Measurements from ENCODE around the gene PCDH15. TPM values are rescaled to one million over a fixed set of nuclear protein-coding genes. Genes with fewer than 3 reads are reported as not detected.

PCDH15 gene
- total RNA-seq, 1 experiment from 2014 or later: 0.59 TPM

DNA sequence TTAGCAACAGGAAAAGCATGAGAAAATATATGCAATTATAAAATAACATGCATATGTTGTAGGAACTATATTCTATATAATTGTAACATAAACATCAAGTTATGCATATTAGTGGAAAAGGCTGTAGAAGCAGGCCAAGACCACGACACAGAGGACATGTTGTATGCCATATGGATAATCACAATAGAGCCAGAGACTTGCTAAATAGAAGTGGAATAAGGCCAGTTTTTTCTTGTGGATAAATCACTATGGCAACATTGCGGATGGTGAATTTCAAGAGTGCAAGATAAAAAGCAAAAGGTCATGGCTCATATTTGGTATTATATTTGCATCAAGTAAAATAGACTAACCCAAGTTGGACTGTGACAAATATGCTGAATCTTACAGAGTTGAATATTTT, 93.0 kb downstream of the PCDH15 start:
- H3K9me3 Mint-ChIP-seq: peaks cover 13% of the 10 kb centered on the region

More for the DNA sequence above, 93.0 kb downstream of the PCDH15 start:
- TF ChIP-seq, protein P1, sequence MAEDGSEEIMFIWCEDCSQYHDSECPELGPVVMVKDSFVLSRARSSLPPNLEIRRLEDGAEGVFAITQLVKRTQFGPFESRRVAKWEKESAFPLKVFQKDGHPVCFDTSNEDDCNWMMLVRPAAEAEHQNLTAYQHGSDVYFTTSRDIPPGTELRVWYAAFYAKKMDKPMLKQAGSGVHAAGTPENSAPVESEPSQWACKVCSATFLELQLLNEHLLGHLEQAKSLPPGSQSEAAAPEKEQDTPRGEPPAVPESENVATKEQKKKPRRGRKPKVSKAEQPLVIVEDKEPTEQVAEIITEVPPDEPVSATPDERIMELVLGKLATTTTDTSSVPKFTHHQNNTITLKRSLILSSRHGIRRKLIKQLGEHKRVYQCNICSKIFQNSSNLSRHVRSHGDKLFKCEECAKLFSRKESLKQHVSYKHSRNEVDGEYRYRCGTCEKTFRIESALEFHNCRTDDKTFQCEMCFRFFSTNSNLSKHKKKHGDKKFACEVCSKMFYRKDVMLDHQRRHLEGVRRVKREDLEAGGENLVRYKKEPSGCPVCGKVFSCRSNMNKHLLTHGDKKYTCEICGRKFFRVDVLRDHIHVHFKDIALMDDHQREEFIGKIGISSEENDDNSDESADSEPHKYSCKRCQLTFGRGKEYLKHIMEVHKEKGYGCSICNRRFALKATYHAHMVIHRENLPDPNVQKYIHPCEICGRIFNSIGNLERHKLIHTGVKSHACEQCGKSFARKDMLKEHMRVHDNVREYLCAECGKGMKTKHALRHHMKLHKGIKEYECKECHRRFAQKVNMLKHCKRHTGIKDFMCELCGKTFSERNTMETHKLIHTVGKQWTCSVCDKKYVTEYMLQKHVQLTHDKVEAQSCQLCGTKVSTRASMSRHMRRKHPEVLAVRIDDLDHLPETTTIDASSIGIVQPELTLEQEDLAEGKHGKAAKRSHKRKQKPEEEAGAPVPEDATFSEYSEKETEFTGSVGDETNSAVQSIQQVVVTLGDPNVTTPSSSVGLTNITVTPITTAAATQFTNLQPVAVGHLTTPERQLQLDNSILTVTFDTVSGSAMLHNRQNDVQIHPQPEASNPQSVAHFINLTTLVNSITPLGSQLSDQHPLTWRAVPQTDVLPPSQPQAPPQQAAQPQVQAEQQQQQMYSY (CRISPR knock-in tag; IDR thresholded peaks at IDR 0.05): no peak
- TF ChIP-seq NFATC4 (CRISPR knock-in tag; IDR thresholded peaks at IDR 0.05) (no peak), ELF4 (CRISPR knock-in tag; IDR thresholded peaks at IDR 0.05; ENCODE audit: low read depth) (no peak), ZNF416 (CRISPR knock-in tag; IDR thresholded peaks at IDR 0.05) (no peak), ZNF138 (CRISPR knock-in tag; conservative IDR thresholded peaks at IDR 0.05) (no peak), IRF2 (CRISPR knock-in tag; IDR thresholded peaks at IDR 0.05; ENCODE audit: borderline replicate concordance, low read depth) (no peak), TCF7 (CRISPR knock-in tag; IDR thresholded peaks at IDR 0.05; ENCODE audit: low read depth) (no peak), NFYB (CRISPR knock-in tag; conservative IDR thresholded peaks at IDR 0.05; ENCODE audit: low read depth) (no peak), SP1 (CRISPR knock-in tag; conservative IDR thresholded peaks at IDR 0.05) (no peak), SMAD4 (CRISPR knock-in tag; IDR thresholded peaks at IDR 0.05) (no peak), EMX1 (CRISPR knock-in tag; IDR thresholded peaks at IDR 0.05) (no peak)
- TF ChIP-seq, protein P2, sequence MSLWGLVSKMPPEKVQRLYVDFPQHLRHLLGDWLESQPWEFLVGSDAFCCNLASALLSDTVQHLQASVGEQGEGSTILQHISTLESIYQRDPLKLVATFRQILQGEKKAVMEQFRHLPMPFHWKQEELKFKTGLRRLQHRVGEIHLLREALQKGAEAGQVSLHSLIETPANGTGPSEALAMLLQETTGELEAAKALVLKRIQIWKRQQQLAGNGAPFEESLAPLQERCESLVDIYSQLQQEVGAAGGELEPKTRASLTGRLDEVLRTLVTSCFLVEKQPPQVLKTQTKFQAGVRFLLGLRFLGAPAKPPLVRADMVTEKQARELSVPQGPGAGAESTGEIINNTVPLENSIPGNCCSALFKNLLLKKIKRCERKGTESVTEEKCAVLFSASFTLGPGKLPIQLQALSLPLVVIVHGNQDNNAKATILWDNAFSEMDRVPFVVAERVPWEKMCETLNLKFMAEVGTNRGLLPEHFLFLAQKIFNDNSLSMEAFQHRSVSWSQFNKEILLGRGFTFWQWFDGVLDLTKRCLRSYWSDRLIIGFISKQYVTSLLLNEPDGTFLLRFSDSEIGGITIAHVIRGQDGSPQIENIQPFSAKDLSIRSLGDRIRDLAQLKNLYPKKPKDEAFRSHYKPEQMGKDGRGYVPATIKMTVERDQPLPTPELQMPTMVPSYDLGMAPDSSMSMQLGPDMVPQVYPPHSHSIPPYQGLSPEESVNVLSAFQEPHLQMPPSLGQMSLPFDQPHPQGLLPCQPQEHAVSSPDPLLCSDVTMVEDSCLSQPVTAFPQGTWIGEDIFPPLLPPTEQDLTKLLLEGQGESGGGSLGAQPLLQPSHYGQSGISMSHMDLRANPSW (CRISPR knock-in tag; conservative IDR thresholded peaks at IDR 0.05; ENCODE audit: low read depth): no peak
- TF ChIP-seq, protein P3, sequence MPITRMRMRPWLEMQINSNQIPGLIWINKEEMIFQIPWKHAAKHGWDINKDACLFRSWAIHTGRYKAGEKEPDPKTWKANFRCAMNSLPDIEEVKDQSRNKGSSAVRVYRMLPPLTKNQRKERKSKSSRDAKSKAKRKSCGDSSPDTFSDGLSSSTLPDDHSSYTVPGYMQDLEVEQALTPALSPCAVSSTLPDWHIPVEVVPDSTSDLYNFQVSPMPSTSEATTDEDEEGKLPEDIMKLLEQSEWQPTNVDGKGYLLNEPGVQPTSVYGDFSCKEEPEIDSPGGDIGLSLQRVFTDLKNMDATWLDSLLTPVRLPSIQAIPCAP (CRISPR knock-in tag; IDR thresholded peaks at IDR 0.05): no peak
- TF ChIP-seq, protein P4, sequence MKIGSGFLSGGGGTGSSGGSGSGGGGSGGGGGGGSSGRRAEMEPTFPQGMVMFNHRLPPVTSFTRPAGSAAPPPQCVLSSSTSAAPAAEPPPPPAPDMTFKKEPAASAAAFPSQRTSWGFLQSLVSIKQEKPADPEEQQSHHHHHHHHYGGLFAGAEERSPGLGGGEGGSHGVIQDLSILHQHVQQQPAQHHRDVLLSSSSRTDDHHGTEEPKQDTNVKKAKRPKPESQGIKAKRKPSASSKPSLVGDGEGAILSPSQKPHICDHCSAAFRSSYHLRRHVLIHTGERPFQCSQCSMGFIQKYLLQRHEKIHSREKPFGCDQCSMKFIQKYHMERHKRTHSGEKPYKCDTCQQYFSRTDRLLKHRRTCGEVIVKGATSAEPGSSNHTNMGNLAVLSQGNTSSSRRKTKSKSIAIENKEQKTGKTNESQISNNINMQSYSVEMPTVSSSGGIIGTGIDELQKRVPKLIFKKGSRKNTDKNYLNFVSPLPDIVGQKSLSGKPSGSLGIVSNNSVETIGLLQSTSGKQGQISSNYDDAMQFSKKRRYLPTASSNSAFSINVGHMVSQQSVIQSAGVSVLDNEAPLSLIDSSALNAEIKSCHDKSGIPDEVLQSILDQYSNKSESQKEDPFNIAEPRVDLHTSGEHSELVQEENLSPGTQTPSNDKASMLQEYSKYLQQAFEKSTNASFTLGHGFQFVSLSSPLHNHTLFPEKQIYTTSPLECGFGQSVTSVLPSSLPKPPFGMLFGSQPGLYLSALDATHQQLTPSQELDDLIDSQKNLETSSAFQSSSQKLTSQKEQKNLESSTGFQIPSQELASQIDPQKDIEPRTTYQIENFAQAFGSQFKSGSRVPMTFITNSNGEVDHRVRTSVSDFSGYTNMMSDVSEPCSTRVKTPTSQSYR (CRISPR knock-in tag; IDR thresholded peaks at IDR 0.05): no peak
- TF ChIP-seq, protein P5, sequence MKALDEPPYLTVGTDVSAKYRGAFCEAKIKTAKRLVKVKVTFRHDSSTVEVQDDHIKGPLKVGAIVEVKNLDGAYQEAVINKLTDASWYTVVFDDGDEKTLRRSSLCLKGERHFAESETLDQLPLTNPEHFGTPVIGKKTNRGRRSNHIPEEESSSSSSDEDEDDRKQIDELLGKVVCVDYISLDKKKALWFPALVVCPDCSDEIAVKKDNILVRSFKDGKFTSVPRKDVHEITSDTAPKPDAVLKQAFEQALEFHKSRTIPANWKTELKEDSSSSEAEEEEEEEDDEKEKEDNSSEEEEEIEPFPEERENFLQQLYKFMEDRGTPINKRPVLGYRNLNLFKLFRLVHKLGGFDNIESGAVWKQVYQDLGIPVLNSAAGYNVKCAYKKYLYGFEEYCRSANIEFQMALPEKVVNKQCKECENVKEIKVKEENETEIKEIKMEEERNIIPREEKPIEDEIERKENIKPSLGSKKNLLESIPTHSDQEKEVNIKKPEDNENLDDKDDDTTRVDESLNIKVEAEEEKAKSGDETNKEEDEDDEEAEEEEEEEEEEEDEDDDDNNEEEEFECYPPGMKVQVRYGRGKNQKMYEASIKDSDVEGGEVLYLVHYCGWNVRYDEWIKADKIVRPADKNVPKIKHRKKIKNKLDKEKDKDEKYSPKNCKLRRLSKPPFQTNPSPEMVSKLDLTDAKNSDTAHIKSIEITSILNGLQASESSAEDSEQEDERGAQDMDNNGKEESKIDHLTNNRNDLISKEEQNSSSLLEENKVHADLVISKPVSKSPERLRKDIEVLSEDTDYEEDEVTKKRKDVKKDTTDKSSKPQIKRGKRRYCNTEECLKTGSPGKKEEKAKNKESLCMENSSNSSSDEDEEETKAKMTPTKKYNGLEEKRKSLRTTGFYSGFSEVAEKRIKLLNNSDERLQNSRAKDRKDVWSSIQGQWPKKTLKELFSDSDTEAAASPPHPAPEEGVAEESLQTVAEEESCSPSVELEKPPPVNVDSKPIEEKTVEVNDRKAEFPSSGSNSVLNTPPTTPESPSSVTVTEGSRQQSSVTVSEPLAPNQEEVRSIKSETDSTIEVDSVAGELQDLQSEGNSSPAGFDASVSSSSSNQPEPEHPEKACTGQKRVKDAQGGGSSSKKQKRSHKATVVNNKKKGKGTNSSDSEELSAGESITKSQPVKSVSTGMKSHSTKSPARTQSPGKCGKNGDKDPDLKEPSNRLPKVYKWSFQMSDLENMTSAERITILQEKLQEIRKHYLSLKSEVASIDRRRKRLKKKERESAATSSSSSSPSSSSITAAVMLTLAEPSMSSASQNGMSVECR (CRISPR knock-in tag; IDR thresholded peaks at IDR 0.05; ENCODE audit: borderline replicate concordance): no peak
- no peak overlapping the region for H3K27ac Mint-ChIP-seq
- no peak for DNase-seq (ENCODE audit: low spot score)
- POLR2A ChIA-PET: no interaction called here
- peaks cover 9% of the 10 kb centered on the region for H3K36me3 Mint-ChIP-seq
- no peak for ATAC-seq
- CTCF ChIA-PET: no interaction called here
- peaks cover under 1% of the 10 kb centered on the region for H3K4me1 Mint-ChIP-seq
- no peaks in the 10 kb centered on the region for H3K27me3 Mint-ChIP-seq (ENCODE audit: low read depth)
- H3K4me3 Mint-ChIP-seq: no peak overlapping the region

All from WTC11 (cell line).